Gastroesophageal sphincter (tissue), 4 donors: ENCODE data around the gene P2RY2. TPM values are rescaled to one million over a fixed set of nuclear protein-coding genes. Genes with fewer than 3 reads are reported as not detected.
"Not testable (repeated sequence)": the region's sequence is repeated elsewhere in the genome, so short reads cannot be mapped to it uniquely, and the experiment has no call there.

ENCODE experiments used
- ATAC-seq: fragments of 150-250 bp; one replicate; pipeline ENCODE4 v1.9.1; 2016; ENCODE audit warnings: mild to moderate bottlenecking, moderate library complexity
- H3K27ac ChIP-seq, 4 donors: fragments of 200-600 bp; sonication (generic) in 3 of 4; 1 replicate in 3 of 4; 2 replicates in 1 of 4; pipeline ENCODE4 v1.5.1; 2016 to 2019
- H3K27me3 ChIP-seq: fragments of 200-600 bp; sonication (generic); one replicate; pipeline ENCODE4 v1.5.1; 2019
- H3K36me3 ChIP-seq, 2 donors: fragments of 200-600 bp; sonication (generic); one replicate each; pipeline ENCODE4 v1.5.1; 2019; ENCODE audit warnings: control low read depth in 1 of 2
- H3K4me1 ChIP-seq, 3 donors: fragments of 200-600 bp; sonication (generic); 1 replicate in 2 of 3; 2 replicates in 1 of 3; pipeline ENCODE4 v1.5.1; 2016 to 2019; ENCODE audit warnings: control low read depth in 2 of 3
- H3K4me3 ChIP-seq, 2 donors: fragments of 200-600 bp; sonication (generic); one replicate each; pipeline ENCODE4 v1.5.1; 2019; ENCODE audit warnings: mild to moderate bottlenecking in 1 of 2, moderate library complexity in 1 of 2
- H3K9me3 ChIP-seq, 3 donors: fragments of 200-600 bp; sonication (generic); one replicate each; pipeline ENCODE4 v1.5.1; 2017 to 2019; ENCODE audit warnings: control low read depth in 2 of 3
- EP300 ChIP-seq: sonication (generic); formaldehyde crosslinking; IDR thresholded peaks from one replicate; pipeline ENCODE4 v1.6.1; 2017; ENCODE audit warnings: antibody characterized with exemption, mild to moderate bottlenecking
- POLR2A ChIP-seq, 2 donors: fragments of 450-650 bp; IDR thresholded peaks; one replicate each; pipeline ENCODE4 v1.6.1; 2017; ENCODE audit warnings: antibody characterized with exemption in 2 of 2, mild to moderate bottlenecking in 2 of 2, moderate library complexity in 1 of 2
- POLR2AphosphoS5 ChIP-seq: sonication (generic); formaldehyde crosslinking; IDR thresholded peaks from one replicate; pipeline ENCODE4 v1.6.1; 2017; ENCODE audit warnings: antibody characterized with exemption
- WGBS, 2 donors: methylation state at CpG; one replicate each; pipeline ENCODE4 v1.1.5; 2018; ENCODE audit warnings: low coverage in 1 of 2; 5-methylcytosine and 5-hydroxymethylcytosine counted together
- total RNA-seq, 4 donors: library from RNA; depleted of rRNA; stranded (reverse); fragments of >200 nt; gene quantifications; one replicate each; pipeline ENCODE4 v1.1.0, GENCODE V29; 2016
- TF ChIP-seq, protein P1 (sequence below), 4 experiments: fragments of 200-600 bp in 2 of 4; fragments of 450-650 bp in 2 of 4; sonication (generic) in 1 of 4; IDR thresholded peaks; one replicate each; pipeline ENCODE4 v1.5.1; 2017 to 2019; ENCODE audit warnings: antibody characterized with exemption in 4 of 4, mild to moderate bottlenecking in 2 of 4, moderate library complexity in 2 of 4

The P2RY2 gene
- total RNA-seq, 4 donors from 2014 or later = 0.35 to 2.5 (median 0.89) TPM

DNA sequence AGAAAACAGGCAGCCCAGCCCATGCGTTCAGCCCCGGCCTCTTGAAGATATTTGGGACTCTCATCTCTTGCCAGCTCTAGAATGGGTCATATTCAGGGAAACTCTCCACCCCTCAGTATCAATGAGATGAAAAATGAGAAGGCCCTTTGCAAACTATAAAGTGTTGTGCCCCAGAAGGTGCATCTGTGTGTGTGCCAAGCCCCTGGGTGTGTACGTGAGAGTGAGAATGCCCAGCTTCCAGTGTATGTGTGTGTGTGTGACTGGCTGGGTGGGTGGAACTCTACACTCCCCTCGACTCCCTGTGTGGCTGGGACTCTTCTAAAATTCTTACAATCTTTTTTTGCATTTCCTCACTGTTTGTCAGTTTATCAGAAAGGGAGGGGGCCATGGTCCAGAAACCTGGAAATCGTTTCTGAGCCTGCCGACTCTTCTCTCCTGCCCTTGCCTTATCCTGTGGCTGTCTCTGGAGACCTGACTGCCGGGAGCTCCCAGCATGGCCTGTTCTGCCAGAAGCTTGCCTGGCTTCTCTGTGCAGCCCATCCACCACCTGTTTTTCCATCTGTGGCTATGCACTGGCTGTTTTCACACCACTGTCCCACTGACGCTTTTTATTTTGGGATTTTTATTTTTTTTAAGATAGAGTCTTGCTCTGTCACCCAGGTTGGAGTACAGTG, 55.3 kb downstream of the P2RY2 start:
- Histone ChIP-seq H3K9me3 (no peaks in the 10 kb centered on the region), H3K36me3 (no peaks in the 10 kb centered on the region), H3K27me3 (peaks cover 12% of the 10 kb centered on the region), H3K4me1 (peaks cover 0 to 6% (median 0%) of the 10 kb centered on the region in 3 donors), H3K27ac (no peak overlapping the region), H3K4me3 (peak overlapping the region in 1 of 2 donors; percentile 33)
- TF ChIP-seq EP300 = no peak
- TF ChIP-seq, protein P1, sequence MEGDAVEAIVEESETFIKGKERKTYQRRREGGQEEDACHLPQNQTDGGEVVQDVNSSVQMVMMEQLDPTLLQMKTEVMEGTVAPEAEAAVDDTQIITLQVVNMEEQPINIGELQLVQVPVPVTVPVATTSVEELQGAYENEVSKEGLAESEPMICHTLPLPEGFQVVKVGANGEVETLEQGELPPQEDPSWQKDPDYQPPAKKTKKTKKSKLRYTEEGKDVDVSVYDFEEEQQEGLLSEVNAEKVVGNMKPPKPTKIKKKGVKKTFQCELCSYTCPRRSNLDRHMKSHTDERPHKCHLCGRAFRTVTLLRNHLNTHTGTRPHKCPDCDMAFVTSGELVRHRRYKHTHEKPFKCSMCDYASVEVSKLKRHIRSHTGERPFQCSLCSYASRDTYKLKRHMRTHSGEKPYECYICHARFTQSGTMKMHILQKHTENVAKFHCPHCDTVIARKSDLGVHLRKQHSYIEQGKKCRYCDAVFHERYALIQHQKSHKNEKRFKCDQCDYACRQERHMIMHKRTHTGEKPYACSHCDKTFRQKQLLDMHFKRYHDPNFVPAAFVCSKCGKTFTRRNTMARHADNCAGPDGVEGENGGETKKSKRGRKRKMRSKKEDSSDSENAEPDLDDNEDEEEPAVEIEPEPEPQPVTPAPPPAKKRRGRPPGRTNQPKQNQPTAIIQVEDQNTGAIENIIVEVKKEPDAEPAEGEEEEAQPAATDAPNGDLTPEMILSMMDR (IDR thresholded peaks at IDR 0.05) = no peak
- TF ChIP-seq POLR2A (IDR thresholded peaks at IDR 0.05) = no peak
- no peak for TF ChIP-seq POLR2AphosphoS5
- no peak for ATAC-seq
- 33 to 53% methylated on average over 5 to 7 of the region's 8 CpGs for WGBS, 2 donors

DNA sequence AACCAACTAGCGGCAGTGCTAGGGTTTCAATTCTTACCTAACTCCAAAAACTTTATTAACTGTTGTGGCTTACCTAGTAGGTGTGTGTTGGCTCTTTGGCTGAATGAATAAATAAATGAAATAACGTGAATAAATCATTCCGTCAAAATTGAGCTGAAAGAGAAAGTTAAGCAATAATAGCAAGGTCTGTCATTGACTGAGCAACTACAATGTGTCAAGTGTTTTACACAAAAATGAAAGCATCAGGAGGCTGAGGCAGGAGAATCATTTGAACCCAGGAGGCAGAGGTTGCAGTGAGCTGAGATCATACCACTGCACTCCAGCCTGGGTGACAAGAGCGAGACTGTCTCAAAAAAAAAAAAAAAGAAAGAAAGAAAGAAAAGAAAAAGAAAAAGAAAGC, 56.1 kb downstream of the P2RY2 start:
- not testable (repeated sequence) for H3K4me1 ChIP-seq, H3K27ac ChIP-seq, H3K9me3 ChIP-seq, H3K27me3 ChIP-seq, H3K36me3 ChIP-seq, ATAC-seq
- 93 to 98% methylated on average over 3 to 4 of the region's 4 CpGs for WGBS, 2 donors
- peak overlapping the region in 1 of 2 donors; percentile 33 for H3K4me3 ChIP-seq

DNA sequence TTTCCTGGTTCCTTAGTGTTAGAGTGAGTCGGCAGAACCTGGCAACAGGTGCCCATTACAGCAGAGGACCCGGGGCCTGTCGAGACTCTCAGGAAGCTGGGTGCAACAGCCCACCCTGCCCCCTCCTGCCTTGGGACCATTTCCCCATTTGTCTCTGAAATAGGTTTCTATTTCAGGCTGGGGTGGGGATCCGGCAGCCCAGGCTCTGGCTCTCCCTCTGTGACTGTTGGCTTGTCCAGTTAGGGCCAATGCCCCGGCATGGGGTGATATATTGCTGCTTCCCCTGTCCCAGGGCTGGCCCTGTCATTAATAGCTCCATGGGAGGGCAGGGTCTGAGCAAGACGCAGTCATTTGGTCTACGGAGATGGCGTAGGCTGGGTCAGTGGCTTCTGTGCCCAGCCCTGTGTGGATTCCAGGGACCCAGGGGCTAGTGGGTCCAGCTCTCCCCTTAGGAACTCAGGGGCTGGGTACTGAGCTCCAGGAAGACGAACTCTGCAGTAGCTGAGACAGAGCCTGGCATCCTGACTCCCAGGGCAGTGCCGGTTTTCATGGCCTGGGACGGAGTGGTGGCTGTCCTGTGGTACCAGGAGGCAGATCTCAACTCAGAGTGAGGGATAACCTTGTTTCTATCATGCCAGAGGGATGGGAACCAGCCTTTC, 56.8 kb downstream of the P2RY2 start:
- H3K4me1 ChIP-seq = no peaks in the 10 kb centered on the region
- peak; percentile 23 for ATAC-seq
- no peaks in the 10 kb centered on the region for H3K36me3 ChIP-seq
- no CpG with 5 or more reads among the region's 11 CpGs for WGBS, 2 donors
- peak overlapping the region in 1 of 4 donors; percentile 31 for H3K27ac ChIP-seq
- peaks cover 8% of the 10 kb centered on the region for H3K27me3 ChIP-seq
- H3K4me3 ChIP-seq = peak overlapping the region in 1 of 2 donors; percentile 10
- TF ChIP-seq EP300 = no peak
- TF ChIP-seq, protein P1 (IDR thresholded peaks at IDR 0.05) = no peak
- no peak for TF ChIP-seq POLR2A (IDR thresholded peaks at IDR 0.05)
- no peak for TF ChIP-seq POLR2AphosphoS5
- no peaks in the 10 kb centered on the region for H3K9me3 ChIP-seq

DNA sequence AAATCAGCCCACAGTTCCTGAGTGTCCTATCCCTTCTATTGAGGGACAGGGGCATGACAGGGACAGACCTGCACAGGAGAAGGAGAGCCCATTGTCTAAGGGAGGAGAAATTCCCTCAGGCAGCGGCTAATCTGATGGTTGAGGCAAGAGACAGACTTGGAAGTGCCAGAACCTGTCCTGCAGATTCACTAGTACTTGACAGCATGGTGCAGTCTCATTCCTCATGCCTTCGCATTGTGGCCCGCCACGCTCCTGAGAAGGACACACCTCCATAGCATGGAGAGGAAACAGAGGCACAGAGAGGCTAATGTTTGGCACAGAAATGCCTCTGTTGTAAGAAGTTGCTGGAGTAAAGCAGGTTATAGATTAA, 57.3 kb downstream of the P2RY2 start:
- Histone ChIP-seq H3K27ac (peak overlapping the region in 1 of 4 donors; percentile 31), H3K9me3 (no peaks in the 10 kb centered on the region), H3K36me3 (no peaks in the 10 kb centered on the region), H3K4me1 (no peaks in the 10 kb centered on the region), H3K4me3 (peak overlapping the region in 1 of 2 donors; percentile 10), H3K27me3 (peaks cover 7% of the 10 kb centered on the region)
- no CpG with 5 or more reads among the region's 4 CpGs for WGBS, 2 donors
- ATAC-seq = no peak
- TF ChIP-seq, protein P1 (IDR thresholded peaks at IDR 0.05) = no peak
- TF ChIP-seq POLR2A (IDR thresholded peaks at IDR 0.05) (no peak), EP300 (no peak), POLR2AphosphoS5 (no peak)

DNA sequence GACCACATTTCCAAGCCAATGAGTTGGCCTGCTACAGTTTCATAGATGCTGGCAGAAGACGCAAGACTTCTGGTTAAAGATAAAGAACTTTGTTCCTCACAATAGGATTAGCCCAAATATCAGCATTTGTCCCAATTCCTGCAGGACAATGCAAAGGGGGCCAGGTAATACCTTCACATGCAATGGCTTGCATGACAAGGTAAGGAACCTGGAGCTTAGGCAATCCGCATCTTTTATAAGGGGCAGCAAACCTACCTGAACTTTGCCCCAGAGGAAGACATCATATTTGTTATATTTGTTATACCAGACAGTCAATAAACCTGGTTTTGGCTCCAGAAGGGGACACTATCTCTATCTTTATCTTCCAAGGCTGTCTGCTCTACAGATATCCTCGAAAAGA, 59.4 kb downstream of the P2RY2 start:
- 80% methylated on average over 2 to 3 of the region's 3 CpGs for WGBS, 2 donors

More for the DNA sequence above, 59.4 kb downstream of the P2RY2 start:
- Histone ChIP-seq H3K4me1 (no peaks in the 10 kb centered on the region), H3K9me3 (no peaks in the 10 kb centered on the region), H3K36me3 (no peaks in the 10 kb centered on the region), H3K27ac (no peak overlapping the region), H3K4me3 (no peak overlapping the region), H3K27me3 (peaks cover 4% of the 10 kb centered on the region)
- no peak for ATAC-seq
- TF ChIP-seq POLR2A (IDR thresholded peaks at IDR 0.05) = no peak
- TF ChIP-seq, protein P1 (IDR thresholded peaks at IDR 0.05) = no peak
- TF ChIP-seq POLR2AphosphoS5 = no peak
- TF ChIP-seq EP300 = no peak
